K562 (cell line): ENCODE results near the gene LINGO4. TPM values are rescaled to one million over a fixed set of nuclear protein-coding genes. Genes with fewer than 3 reads are reported as not detected.

Source experiments
- ATAC-seq: fragments of 200-7000 bp; cut with Tn5 transposase; 3 replicates; pipeline ENCODE4 v1.9.1; 2020; ENCODE audit warnings: moderate library complexity
- BruUV-seq: library from RNA; stranded (reverse); fragments of 400-500 nt; replicated peaks from 2 replicates; lab custom pipeline; 2021; lab: Mats Ljungman, UMichigan
- CTCF ChIA-PET: fragments of 300-600 bp; formaldehyde crosslinking; extraction: SDS; loops from one replicate; lab custom pipeline; 2021; ENCODE audit warnings: low intra/inter-chr PET ratio; lab: Yijun Ruan, JAX
- POLR2A ChIA-PET: fragments of 300-600, 350-650 bp; sonication (Branson Sonifier 250); formaldehyde crosslinking; extraction: SDS; loops from one replicate; lab custom pipeline; 2021; ENCODE audit warnings: antibody characterized with exemption, inconsistent platforms; lab: Yijun Ruan, JAX
- DNase-seq, 4 experiments: peaks; one replicate each; pipeline versions ENCODE4 v3.0.0 to v3.0.0-alpha.2; 2011 to 2018; ENCODE audit warnings: low spot score in 3 of 4, mixed read lengths in 3 of 4; ENCODE audit errors: extremely low read depth in 1 of 4
- FAIRE-seq: peaks from 2 replicates; lab custom pipeline; 2011; peaks lifted over from hg19 to GRCh38; lab: Jason Lieb, UNC
- H2AFZ ChIP-seq: 2 replicates; pipeline ENCODE4 v1.6.0; 2011; ENCODE audit warnings: low read depth, low read length, control low read depth, inconsistent platforms
- H3K27ac ChIP-seq: fragments of 200-600 bp; 3 replicates; pipeline ENCODE4 v1.8.0; 2011; ENCODE audit warnings: low read depth, mild to moderate bottlenecking, control low read depth, inconsistent platforms, low read length, moderate library complexity, mixed read lengths; ENCODE audit errors: extremely low read depth
- H3K27me3 ChIP-seq, 2 experiments: fragments of 300-600 bp in 1 of 2; 2 replicates in 1 of 2; 3 replicates in 1 of 2; pipeline versions ENCODE4 v1.6.0 to v1.8.0; 2011; ENCODE audit warnings: inconsistent platforms in 2 of 2, low read length in 2 of 2, mild to moderate bottlenecking in 1 of 2, mixed read lengths in 1 of 2, moderate library complexity in 1 of 2; ENCODE audit not compliant: control insufficient read depth in 2 of 2, insufficient read depth in 2 of 2
- H3K36me3 ChIP-seq: fragments of 300-600 bp; 3 replicates; pipeline ENCODE4 v1.8.0; 2011; ENCODE audit warnings: mild to moderate bottlenecking, low read length, inconsistent platforms; ENCODE audit not compliant: control insufficient read depth, insufficient read depth
- H3K4me1 ChIP-seq, 2 experiments: fragments of 200-600 bp in 1 of 2; replicated peaks in 1 of 2; 2 replicates in 1 of 2; 3 replicates in 1 of 2; pipeline versions ENCODE4 v1.5.1 to v1.8.0; 2011; ENCODE audit warnings: inconsistent platforms in 2 of 2, low read length in 2 of 2, mild to moderate bottlenecking in 1 of 2, mixed read lengths in 1 of 2, moderate library complexity in 1 of 2; ENCODE audit not compliant: control insufficient read depth in 2 of 2, insufficient read depth in 2 of 2
- H3K4me2 ChIP-seq: 2 replicates; pipeline ENCODE4 v1.6.1; 2011; ENCODE audit warnings: low read length, control low read depth, inconsistent platforms, mixed read lengths; ENCODE audit not compliant: insufficient read depth
- H3K4me3 ChIP-seq: fragments of 200-600 bp; sonication (generic), shearing (Covaris generic); 2 replicates; pipeline ENCODE4 v1.5.1; 2016; ENCODE audit warnings: control low read depth, inconsistent platforms
- H3K79me2 ChIP-seq: fragments of 200-600 bp; 3 replicates; pipeline ENCODE4 v1.8.0; 2011; ENCODE audit warnings: low read length, inconsistent platforms; ENCODE audit not compliant: control insufficient read depth, insufficient read depth
- H3K9ac ChIP-seq, 2 experiments: 2 replicates each; pipeline versions ENCODE4 v1.6.0 to v1.6.1; 2011; ENCODE audit warnings: low read depth in 2 of 2, low read length in 2 of 2, control low read depth in 1 of 2, inconsistent platforms in 1 of 2, mild to moderate bottlenecking in 1 of 2, mixed read lengths in 1 of 2; ENCODE audit not compliant: insufficient read depth in 1 of 2
- H3K9me1 ChIP-seq: one replicate; pipeline ENCODE4 v1.6.0; 2011; ENCODE audit warnings: inconsistent platforms, mild to moderate bottlenecking, low read length, moderate library complexity; ENCODE audit not compliant: control insufficient read depth, insufficient read depth
- H3K9me3 ChIP-seq: replicated peaks from 2 replicates; pipeline ENCODE4 v1.5.1; 2011; ENCODE audit warnings: low read depth, low read length, inconsistent platforms; ENCODE audit not compliant: control insufficient read depth, insufficient read depth
- H4K20me1 ChIP-seq: replicated peaks from 2 replicates; pipeline ENCODE4 v1.6.1; 2011; ENCODE audit warnings: low read length, inconsistent platforms, mixed read lengths; ENCODE audit not compliant: control insufficient read depth, insufficient read depth
- C11orf30 ChIP-seq: fragments of 450-650 bp; IDR thresholded peaks from 2 replicates; pipeline ENCODE4 v1.6.1; 2016; ENCODE audit warnings: low read depth, mild to moderate bottlenecking
- GATAD2A ChIP-seq: fragments of 450-650 bp; IDR thresholded peaks from 2 replicates; pipeline ENCODE4 v1.6.1; 2017
- MAFG ChIP-seq: fragments of 450-650 bp; conservative IDR thresholded peaks from 2 replicates; pipeline ENCODE4 v1.6.1; 2016; ENCODE audit warnings: missing genetic modification characterization, missing compliant biosample characterization
- MAFK ChIP-seq: IDR thresholded peaks from 2 replicates; pipeline ENCODE4 v1.6.1; 2011; ENCODE audit warnings: low read length, improper control_type of control experiment
- MCM5 ChIP-seq: fragments of 450-650 bp; IDR thresholded peaks from 2 replicates; pipeline ENCODE4 v1.6.1; 2016; ENCODE audit warnings: low read depth
- MCM7 ChIP-seq, 2 experiments: fragments of 450-650 bp; IDR thresholded peaks; 2 replicates each; pipeline ENCODE4 v1.6.1; 2016 to 2018
- MED1 ChIP-seq: sonication (generic); formaldehyde crosslinking; IDR thresholded peaks from 2 replicates; pipeline ENCODE4 v1.8.1; 2023; ENCODE audit warnings: missing genetic modification reagents, borderline replicate concordance
- MTF1 ChIP-seq: fragments of 250-450 bp; sonication (Bioruptor Pico); IDR thresholded peaks from 2 replicates; pipeline ENCODE4 v1.9.0; 2021; ENCODE audit warnings: moderate library complexity, mild to moderate bottlenecking, inconsistent platforms, borderline replicate concordance
- RBM14 ChIP-seq: fragments of 200-400 bp; formaldehyde crosslinking; IDR thresholded peaks from 2 replicates; pipeline ENCODE4 v1.6.1; 2018; ENCODE audit warnings: low read depth, mild to moderate bottlenecking, low read length, moderate library complexity, borderline replicate concordance; ENCODE audit not compliant: insufficient read depth
- SMARCE1 ChIP-seq: fragments of 450-650 bp; IDR thresholded peaks from 2 replicates; pipeline ENCODE4 v1.7.1; 2016; ENCODE audit warnings: mild to moderate bottlenecking
- SRSF9 ChIP-seq: fragments of 200-400 bp; formaldehyde crosslinking; IDR thresholded peaks from 2 replicates; pipeline ENCODE4 v1.6.1; 2017; ENCODE audit warnings: low read depth, low read length, borderline replicate concordance
- TAF9B ChIP-seq: fragments of 450-650 bp; IDR thresholded peaks from 2 replicates; pipeline ENCODE4 v1.6.1; 2018; ENCODE audit warnings: mild to moderate bottlenecking; ENCODE audit not compliant: partially characterized antibody
- ZNF165 ChIP-seq: fragments of 250-450 bp; sonication (Bioruptor Pico); IDR thresholded peaks from 2 replicates; pipeline ENCODE4 v1.4.0; 2020; ENCODE audit warnings: borderline replicate concordance
- ZNF316 ChIP-seq: fragments of 450-650 bp; IDR thresholded peaks from 2 replicates; pipeline ENCODE4 v1.6.1; 2016
- WGBS: fragments of 100-300 bp; shearing (Covaris generic); methylation state at CpG from one replicate; pipeline ENCODE4 v1.1.6; 2016; ENCODE audit warnings: low coverage, mixed read lengths; ENCODE audit not compliant: insufficient coverage; ENCODE audit errors: missing lambda C conversion rate; 5-methylcytosine and 5-hydroxymethylcytosine counted together
- in situ Hi-C: fragments of 300-500 bp; cut with MboI; formaldehyde crosslinking; loops from 4 replicates; pipeline ENCODE4 v1.15.0; 2018; ENCODE audit warnings: inconsistent platforms, mixed read lengths
- intact Hi-C: fragments of 100-400 bp; cut with micrococcal nuclease; formaldehyde crosslinking; loops from 2 replicates; pipeline ENCODE4 v1.14.2; 2022
- polyA plus RNA-seq, 8 experiments: library from polyadenylated mRNA; depleted of rRNA in 4 of 8; stranded (reverse) in 5 of 8; unstranded in 3 of 8; fragments of >200 nt; fragmentation: Nextera tagmentation in 2 of 8; fragmentation: Illumina TruSeq in 1 of 8; extraction: Ambion mirVana in 2 of 8; extraction: Trizol in 1 of 8; gene quantifications; 2 replicates each; pipeline versions ENCODE4 v1.2.1 to v1.2.3, GENCODE V29; 2011 to 2014; ENCODE audit warnings: inconsistent platforms in 1 of 8, missing spikeins in 1 of 8
- total RNA-seq, 7 experiments: library from RNA; depleted of rRNA in 6 of 7; stranded (reverse); fragments of >200 nt in 6 of 7; fragmentation: Illumina TruSeq in 2 of 7; extraction: Trizol in 2 of 7; gene quantifications; 2 replicates each; pipeline versions ENCODE4 v1.2.1 to v1.2.3, GENCODE V29; 2011 to 2021; ENCODE audit warnings: low replicate concordance in 1 of 7
- TF ChIP-seq, protein P1 (sequence below), 2 experiments: fragments of 450-650 bp in 1 of 2; sonication (generic) in 1 of 2; formaldehyde crosslinking; conservative IDR thresholded peaks; 2 replicates each; pipeline versions ENCODE4 v1.4.0 to v1.8.1; 2020 to 2022; ENCODE audit warnings: mild to moderate bottlenecking in 1 of 2, missing genetic modification reagents in 1 of 2
- TF ChIP-seq, protein P2 (sequence below): fragments of 450-650 bp; IDR thresholded peaks from 2 replicates; pipeline ENCODE4 v1.6.1; 2016; ENCODE audit warnings: low read depth, mild to moderate bottlenecking, moderate library complexity
- TF ChIP-seq, protein P3 (sequence below): IDR thresholded peaks from 2 replicates; pipeline ENCODE4 v1.6.1; 2014; ENCODE audit warnings: antibody characterized with exemption

Gene LINGO4
- total and polyA plus RNA-seq, 9 of the 15 experiments (the other 6 are each of a cell fraction or from before 2014, with no cell fraction given) = not detected

DNA sequence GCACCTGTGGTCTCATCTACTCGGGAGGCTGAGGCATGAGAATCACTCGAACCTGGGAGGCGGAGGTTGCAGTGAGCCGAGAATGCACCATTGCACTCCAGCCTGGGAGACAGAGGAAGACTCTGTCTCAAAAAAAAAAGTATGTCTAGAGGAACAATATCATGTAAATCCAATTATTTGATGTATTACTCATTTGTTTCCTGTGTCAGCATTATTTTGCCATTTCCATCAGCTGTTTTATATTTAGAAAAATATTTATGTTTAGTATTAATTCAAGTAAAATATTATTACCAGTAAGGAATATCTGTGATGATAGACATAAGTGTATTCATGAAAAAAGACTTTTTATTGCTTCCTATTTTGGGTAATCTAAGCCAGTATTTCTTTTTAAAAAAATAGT, 27.9 kb downstream of the LINGO4 start:
- H4K20me1 ChIP-seq = 0 out of 2 replicates have a peak, but pooled peaks cover 2% of the 10 kb centered on the region
- H3K9ac ChIP-seq = no peak overlapping the region
- FAIRE-seq = no peak
- no peaks in the 10 kb centered on the region for H3K9me1 ChIP-seq
- ChIA-PET POLR2A (interaction anchor here (0.6 to 1.0 kb wide), 3 partner anchors 13 to 26 kb away, joined by 3 read pairs; no protein-coding TSS in a partner anchor), CTCF (no interaction called here)
- no peak overlapping the region for H3K4me3 ChIP-seq
- no TSS peak for BruUV-seq
- intact Hi-C loops = no loop called here
- no peak overlapping the region for H3K27ac ChIP-seq
- peak; percentile 89 for TF ChIP-seq ZNF316
- TF ChIP-seq ZNF165 (CRISPR knock-in tag) = no peak
- TF ChIP-seq, protein P1, sequence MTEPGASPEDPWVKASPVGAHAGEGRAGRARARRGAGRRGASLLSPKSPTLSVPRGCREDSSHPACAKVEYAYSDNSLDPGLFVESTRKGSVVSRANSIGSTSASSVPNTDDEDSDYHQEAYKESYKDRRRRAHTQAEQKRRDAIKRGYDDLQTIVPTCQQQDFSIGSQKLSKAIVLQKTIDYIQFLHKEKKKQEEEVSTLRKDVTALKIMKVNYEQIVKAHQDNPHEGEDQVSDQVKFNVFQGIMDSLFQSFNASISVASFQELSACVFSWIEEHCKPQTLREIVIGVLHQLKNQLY (CRISPR knock-in tag; conservative IDR thresholded peaks at IDR 0.05) = no peak
- no peak for TF ChIP-seq SMARCE1
- peak; percentile 50; the same call in 1 of the 2 replicates for TF ChIP-seq MAFG (tag)
- TF ChIP-seq MTF1 (CRISPR knock-in tag) = no peak
- TF ChIP-seq SRSF9 = no peak
- no peak for TF ChIP-seq TAF9B
- TF ChIP-seq MED1 (CRISPR knock-in tag) = no peak
- no peak for TF ChIP-seq MCM5
- no peak for TF ChIP-seq MCM7 (IDR thresholded peaks at IDR 0.05)
- TF ChIP-seq, protein P2, sequence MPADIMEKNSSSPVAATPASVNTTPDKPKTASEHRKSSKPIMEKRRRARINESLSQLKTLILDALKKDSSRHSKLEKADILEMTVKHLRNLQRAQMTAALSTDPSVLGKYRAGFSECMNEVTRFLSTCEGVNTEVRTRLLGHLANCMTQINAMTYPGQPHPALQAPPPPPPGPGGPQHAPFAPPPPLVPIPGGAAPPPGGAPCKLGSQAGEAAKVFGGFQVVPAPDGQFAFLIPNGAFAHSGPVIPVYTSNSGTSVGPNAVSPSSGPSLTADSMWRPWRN = no peak
- no peak for TF ChIP-seq GATAD2A
- TF ChIP-seq MAFK = peak; percentile 14; the same call in 1 of the 2 replicates
- TF ChIP-seq C11orf30 = peak; percentile 65
- no peak for TF ChIP-seq RBM14
- TF ChIP-seq, protein P3, sequence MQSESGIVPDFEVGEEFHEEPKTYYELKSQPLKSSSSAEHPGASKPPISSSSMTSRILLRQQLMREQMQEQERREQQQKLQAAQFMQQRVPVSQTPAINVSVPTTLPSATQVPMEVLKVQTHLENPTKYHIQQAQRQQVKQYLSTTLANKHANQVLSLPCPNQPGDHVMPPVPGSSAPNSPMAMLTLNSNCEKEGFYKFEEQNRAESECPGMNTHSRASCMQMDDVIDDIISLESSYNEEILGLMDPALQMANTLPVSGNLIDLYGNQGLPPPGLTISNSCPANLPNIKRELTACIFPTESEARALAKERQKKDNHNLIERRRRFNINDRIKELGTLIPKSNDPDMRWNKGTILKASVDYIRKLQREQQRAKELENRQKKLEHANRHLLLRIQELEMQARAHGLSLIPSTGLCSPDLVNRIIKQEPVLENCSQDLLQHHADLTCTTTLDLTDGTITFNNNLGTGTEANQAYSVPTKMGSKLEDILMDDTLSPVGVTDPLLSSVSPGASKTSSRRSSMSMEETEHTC = no peak
- H3K79me2 ChIP-seq = no peaks in the 10 kb centered on the region
- H3K4me1 ChIP-seq = peaks cover 21 to 38% of the 10 kb centered on the region in 2 experiments
- no peak overlapping the region for H3K4me2 ChIP-seq
- in situ Hi-C loops = no loop called here
- H2AFZ ChIP-seq = no peak overlapping the region
- H3K27me3 ChIP-seq = no peaks in the 10 kb centered on the region
- H3K36me3 ChIP-seq = peaks cover 10% of the 10 kb centered on the region; the same call in 2 of the 3 replicates
- WGBS = 73% methylated on average over 4 of the region's 4 CpGs
- no peak for DNase-seq
- H3K9me3 ChIP-seq = 0 out of 2 replicates have a peak, but pooled peaks cover 2% of the 10 kb centered on the region
- no peak for ATAC-seq
